NCI-H69 (cell line): ENCODE results near the gene TWF1.
A peak's percentile ranks its signal among the peaks of the same experiment; 100 is the strongest.
"Not testable (repeated sequence)": the region's sequence is repeated elsewhere in the genome, so short reads cannot be mapped to it uniquely, and the experiment has no call there.

Source experiments
- DNase-seq: peaks from one replicate; lab custom pipeline; 2025; lab: John Stamatoyannopoulos, UW

TWF1 gene

GRCh38 chr12:43805860-43806736 lies at the start of gene TWF1:
TSS of gene TWF1 (minus strand) at chr12:43806317. CDS start at chr12:43806245, 72 bp downstream.
- DNase-seq, result peak; percentile 91

DNA sequence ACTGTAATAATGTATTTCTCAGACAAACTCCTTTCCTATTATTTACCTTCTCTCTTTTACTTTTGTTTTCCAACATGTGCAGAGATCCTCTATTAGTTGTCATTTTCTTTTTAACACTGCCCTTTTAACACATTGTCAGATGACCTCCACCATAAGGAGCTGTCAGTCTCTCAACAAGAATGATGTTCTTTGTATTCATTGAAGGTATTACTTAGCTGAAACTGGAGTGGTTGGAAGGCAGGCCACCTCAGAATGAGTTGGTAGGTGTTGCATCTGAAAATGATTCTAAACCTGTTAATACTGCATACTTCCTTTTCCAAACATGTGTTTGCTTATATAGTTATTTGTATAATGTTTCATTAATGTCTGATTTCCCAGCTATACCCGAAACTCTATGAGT lies 46.6 kb upstream of the TWF1 start:
- DNase-seq, result no peak

GRCh38 chr12:43848786-43849185 lies 42.7 kb upstream of the TWF1 start:
- DNase-seq, result no peak

- no peak for DNase-seq
Observed at GRCh38 chr12:43848226-43848507, 42.0 kb upstream of the TWF1 start.

DNA sequence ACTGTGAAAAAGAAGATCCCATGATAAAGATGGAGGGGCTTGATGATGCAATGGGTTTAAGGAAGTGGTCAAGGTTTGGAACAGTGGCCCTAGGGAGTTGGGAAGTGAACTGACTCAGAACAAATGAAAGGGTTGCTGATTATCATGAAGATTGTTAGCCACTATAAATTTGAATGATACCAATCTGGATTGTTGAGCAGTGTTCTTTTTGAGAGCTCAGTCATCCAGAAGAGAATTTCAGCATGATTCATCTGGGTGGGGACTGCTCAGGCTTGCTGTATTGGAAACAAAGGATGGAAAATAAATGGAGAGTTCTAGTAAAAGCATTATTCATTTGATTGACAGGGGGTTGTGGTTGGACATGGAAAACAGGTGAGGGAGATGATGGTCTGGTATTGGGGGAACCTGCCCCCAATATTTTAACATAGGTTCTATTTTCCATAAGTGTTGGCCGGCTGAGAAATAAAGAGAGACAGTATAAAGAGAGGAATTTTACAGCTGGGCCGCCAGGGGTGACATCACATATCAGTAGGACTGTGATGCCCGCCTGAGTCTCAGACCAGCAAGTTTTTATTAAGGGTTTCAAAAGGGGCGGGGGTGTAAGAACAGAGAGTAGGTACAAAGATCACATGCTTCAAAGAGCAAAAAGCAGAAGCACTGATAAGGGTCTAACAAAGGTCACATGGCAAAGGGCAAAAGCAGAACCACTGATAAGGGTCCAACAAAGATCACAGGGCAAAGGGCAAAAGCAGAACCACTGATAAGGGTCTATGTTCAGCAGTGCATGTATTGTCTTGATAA lies 41.5 kb upstream of the TWF1 start:
- DNase-seq, result not testable (repeated sequence)

GRCh38 chr12:43842259-43842658 lies 36.1 kb upstream of the TWF1 start:
- no peak for DNase-seq

GRCh38 chr12:43841253-43841652 lies 35.1 kb upstream of the TWF1 start:
- no peak for DNase-seq

DNA sequence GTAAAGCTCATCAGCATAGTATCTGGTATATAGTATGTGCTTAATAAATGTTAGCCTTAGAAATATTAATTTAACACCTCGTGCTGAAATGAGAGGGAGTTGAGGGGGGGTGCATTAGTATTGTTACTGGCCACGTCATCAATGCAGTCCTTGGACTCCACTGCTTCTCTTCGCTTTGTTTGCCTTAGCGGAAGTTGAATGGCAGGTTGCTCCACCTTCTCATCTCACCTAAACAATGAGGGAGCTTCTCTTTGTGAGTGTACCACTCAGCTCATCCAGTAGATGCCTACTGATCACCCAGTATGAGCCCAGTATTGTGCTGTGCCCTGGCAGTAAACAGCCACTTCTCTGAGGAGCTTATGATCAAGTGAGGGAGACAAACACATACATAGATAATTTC lies 34.2 kb upstream of the TWF1 start:
- DNase-seq, result peak; percentile 27

DNA sequence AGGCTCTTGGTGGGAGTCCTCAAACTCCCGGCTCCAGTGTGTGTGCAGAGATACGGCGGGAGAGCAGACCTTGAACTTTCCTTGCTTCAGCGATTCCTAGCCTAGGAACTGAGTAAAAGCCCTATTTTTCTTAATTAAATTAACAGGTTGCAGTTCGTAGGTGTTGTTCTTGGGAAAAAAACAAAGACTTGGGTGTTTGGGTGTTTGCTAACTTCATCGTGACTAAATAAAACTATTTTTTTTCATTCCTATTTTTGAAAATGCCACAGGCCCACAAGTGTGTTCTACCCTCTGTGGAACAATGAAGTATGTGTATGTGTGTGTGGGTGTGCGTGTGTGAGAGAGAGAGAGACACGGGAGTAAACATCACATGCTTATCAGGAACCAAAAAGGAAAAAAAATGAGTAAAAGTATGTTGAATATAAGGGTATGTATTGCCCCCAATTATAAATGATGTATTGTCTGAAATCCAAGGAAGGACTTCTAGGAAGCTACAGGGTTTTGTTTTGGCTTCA lies 30.4 kb upstream of the TWF1 start:
- peak; percentile 61 for DNase-seq

DNA sequence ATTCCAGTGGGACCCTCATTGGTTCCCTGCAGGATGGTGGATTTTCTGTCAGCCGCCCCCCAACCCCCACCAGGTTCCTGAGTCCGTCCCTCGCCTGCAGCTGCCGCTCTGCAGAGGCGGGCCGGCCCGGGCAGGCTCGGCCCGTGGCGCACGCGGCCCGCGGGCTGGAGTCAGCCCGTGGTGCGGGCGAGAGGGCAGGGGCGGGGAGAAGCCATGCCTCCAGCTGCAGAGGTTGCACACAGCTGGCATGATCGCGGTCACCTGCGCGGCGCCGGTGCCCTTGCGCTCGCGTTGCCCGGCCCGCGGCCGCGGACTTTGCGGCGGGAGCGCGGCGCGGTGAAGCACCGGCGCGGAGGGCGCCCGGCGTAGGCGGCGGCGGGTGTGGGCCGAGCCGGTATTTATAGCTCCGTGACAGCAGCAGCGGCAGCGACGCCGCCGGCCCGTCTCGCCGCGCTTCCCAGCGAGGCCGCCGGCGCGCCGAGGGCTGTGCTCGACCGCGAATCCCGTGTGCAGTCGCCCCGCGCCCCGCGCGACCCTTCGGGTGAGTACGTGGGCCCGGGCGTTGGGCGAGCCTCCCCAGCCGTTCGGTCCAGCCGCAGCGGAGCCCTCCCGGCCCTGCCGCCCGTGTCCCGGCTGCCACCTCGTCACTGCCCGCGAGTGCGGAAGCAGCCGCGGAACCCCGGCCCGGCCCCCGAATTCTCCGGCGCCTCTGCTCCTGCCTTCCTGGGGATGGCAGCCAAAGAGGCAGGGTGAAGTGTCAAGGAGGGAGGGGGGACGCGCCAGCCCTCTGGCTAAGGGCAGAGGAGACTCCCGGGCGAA lies 29.7 kb upstream of the TWF1 start, which contains the start of gene TMEM117:
TSS of gene TMEM117 (plus strand) at position 426 of the 819 bp plus-strand sequence.
- DNase-seq, result peak; percentile 83

DNA sequence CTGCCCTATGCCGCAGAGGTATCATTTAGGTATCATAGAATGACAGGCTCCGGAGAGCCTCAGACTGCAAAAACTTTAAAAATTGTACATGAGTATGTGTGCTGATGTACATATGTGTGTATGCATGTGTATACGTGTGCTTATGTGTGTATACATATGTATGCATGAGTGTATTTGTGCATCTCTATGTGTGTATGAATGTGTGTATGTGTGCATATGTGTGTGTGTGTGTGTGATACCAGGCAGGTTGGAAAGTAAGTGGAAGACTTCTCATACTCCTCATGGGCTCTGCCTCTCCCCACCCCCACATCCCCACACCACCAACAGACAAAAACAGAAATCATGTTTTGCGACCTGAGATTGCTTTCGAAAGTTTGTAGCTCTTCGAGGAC lies 29.1 kb upstream of the TWF1 start:
- DNase-seq, result peak; percentile 51

GRCh38 chr12:43832463-43833168 lies 26.5 kb upstream of the TWF1 start:
- no peak for DNase-seq

DNA sequence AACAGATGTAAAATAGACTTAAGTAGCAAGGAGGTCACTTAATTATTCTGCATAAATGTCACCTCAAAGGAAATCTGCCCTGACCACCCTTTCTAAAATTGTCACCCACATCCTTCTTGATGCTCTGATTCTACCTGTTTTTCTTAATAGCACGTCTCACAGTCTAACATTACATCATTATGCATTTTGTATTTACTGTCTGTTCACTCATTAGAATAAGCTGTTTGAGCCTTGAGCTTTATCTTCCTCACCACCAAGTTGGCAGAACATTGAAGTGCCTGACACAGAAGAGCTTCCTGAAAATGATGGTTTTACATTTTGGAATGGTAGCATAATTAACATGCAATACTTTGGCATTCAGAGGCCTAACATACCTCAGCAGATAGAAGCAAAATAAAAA lies 21.0 kb upstream of the TWF1 start:
- no peak for DNase-seq

GRCh38 chr12:43826681-43827080 lies 20.6 kb upstream of the TWF1 start:
- DNase-seq, result no peak

GRCh38 chr12:43824207-43824775 lies 18.2 kb upstream of the TWF1 start:
- DNase-seq, result no peak

DNA sequence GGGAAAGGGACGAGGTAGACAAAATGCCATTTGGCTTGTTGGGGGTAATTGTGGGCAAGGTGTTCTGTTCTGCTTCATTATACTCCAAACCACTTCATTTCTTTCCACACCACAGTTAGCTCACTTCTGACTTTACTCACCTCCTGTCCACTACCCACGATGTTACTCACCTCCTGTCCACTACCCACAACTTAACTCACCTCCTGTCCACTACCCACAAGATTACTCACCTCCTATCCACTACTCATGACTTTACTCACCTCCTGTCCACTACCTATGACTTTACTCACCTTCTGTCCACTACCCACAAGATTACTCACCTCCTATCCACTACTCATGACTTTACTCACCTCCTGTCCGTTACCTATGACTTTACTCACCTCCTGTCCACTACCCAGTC lies 10.1 kb upstream of the TWF1 start:
- no peak for DNase-seq

DNA sequence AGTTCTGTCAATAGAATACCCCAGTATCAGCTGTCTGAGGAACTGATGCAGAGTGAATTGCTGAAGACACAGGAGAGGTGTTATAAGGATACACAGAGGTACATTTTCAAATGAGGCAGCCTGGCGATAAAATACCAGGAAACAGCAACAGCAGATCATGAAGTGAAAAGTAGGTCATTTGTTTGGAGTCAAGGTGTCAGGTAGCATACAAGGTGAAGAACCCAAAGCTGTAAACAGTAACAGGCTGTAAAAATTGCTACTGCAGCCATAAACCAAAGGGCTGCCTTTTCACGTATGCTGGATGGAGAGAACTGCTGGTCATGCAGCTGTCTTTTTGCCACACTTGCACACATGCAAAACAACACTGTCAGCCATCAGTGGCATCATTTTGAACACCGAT lies 9.3 kb upstream of the TWF1 start:
- no peak for DNase-seq

- DNase-seq, result no peak
Observed at GRCh38 chr12:43812926-43813325, 6.8 kb upstream of the TWF1 start.

- no peak for DNase-seq
Observed at GRCh38 chr12:43812057-43812456, 5.9 kb upstream of the TWF1 start.

DNA sequence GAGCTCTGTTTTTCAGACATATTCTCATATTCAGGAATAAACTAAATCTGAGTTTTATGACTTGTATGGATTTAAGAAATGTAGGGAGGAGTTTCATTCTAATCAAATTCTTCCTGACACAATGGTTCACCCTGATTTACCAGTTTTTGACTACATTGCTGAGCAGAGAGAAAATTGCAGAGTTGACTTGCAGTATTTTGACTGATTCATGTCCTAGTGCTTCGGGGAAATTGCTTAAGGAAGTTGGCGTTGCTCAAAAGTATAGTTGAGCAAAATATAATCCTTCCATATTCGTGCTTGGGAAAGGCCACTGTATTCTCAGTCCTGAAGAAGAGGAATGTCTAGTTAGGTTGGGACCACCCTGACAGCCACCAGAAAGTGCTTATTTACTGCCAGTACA lies 1.3 kb upstream of the TWF1 start:
- no peak for DNase-seq

- peak; percentile 42 for DNase-seq
Observed at GRCh38 chr12:43806737-43807072, 588 bp upstream of the TWF1 start.
